Measurements from ENCODE around the gene SLC39A11.

DNA sequence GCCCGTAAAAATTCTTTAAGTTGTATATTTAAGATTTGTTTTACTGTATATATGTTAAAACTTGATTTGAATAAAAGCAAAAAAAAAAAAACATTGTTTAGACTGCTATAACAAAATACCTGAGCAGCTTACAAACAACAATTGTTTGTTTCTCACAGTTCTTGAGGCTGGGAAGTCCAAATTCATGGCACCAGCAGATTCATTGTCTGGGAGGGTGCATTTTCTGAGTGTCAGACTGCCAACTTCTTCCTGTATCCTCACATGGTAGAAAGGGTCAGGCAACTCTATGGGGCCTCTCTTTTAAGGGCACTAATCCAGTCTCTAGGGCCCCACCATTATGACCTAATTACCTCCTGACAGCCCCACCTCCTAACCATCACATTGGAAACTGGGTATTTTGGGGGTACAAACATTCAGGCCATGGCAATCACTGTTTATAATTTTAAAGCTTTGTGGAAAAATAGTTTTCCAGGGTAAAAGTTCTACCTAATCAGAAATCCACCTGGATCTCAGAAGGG is 281.4 kb downstream of the SLC39A11 start:
- TF ChIP-seq ZNF253 (CRISPR knock-in tag; IDR thresholded peaks at IDR 0.05; ENCODE audit: borderline replicate concordance) (no peak), MAZ (IDR thresholded peaks at IDR 0.05; ENCODE audit: borderline replicate concordance, low read depth, low read length) (no peak), MAZ (CRISPR knock-in tag; IDR thresholded peaks at IDR 0.05; ENCODE audit: low read depth) (no peak), HCFC1 (IDR thresholded peaks at IDR 0.05; ENCODE audit: low read depth, low read length) (no peak), PHF8 (CRISPR knock-in tag; IDR thresholded peaks at IDR 0.05) (no peak), ZSCAN20 (CRISPR knock-in tag; IDR thresholded peaks at IDR 0.05; ENCODE audit: borderline replicate concordance) (no peak), ZNF335 (CRISPR knock-in tag; IDR thresholded peaks at IDR 0.05) (no peak), POLR2AphosphoS5 (IDR thresholded peaks at IDR 0.05; ENCODE audit: low read depth, low read length) (no peak), ARNTL (CRISPR knock-in tag; IDR thresholded peaks at IDR 0.05) (no peak), NCOR1 (IDR thresholded peaks at IDR 0.05; ENCODE audit: borderline replicate concordance, low read length) (no peak), NFYB (CRISPR knock-in tag; IDR thresholded peaks at IDR 0.05) (no peak)
- TF ChIP-seq, protein P1, sequence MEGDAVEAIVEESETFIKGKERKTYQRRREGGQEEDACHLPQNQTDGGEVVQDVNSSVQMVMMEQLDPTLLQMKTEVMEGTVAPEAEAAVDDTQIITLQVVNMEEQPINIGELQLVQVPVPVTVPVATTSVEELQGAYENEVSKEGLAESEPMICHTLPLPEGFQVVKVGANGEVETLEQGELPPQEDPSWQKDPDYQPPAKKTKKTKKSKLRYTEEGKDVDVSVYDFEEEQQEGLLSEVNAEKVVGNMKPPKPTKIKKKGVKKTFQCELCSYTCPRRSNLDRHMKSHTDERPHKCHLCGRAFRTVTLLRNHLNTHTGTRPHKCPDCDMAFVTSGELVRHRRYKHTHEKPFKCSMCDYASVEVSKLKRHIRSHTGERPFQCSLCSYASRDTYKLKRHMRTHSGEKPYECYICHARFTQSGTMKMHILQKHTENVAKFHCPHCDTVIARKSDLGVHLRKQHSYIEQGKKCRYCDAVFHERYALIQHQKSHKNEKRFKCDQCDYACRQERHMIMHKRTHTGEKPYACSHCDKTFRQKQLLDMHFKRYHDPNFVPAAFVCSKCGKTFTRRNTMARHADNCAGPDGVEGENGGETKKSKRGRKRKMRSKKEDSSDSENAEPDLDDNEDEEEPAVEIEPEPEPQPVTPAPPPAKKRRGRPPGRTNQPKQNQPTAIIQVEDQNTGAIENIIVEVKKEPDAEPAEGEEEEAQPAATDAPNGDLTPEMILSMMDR (CRISPR knock-in tag; IDR thresholded peaks at IDR 0.05): no peak
- TF ChIP-seq, protein P2, sequence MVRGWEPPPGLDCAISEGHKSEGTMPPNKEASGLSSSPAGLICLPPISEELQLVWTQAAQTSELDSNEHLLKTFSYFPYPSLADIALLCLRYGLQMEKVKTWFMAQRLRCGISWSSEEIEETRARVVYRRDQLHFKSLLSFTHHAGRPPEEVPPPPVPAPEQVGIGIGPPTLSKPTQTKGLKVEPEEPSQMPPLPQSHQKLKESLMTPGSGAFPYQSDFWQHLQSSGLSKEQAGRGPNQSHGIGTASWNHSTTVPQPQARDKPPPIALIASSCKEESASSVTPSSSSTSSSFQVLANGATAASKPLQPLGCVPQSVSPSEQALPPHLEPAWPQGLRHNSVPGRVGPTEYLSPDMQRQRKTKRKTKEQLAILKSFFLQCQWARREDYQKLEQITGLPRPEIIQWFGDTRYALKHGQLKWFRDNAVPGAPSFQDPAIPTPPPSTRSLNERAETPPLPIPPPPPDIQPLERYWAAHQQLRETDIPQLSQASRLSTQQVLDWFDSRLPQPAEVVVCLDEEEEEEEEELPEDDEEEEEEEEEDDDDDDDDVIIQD (CRISPR knock-in tag; IDR thresholded peaks at IDR 0.05; ENCODE audit: low read depth): no peak
- TF ChIP-seq, protein P3, sequence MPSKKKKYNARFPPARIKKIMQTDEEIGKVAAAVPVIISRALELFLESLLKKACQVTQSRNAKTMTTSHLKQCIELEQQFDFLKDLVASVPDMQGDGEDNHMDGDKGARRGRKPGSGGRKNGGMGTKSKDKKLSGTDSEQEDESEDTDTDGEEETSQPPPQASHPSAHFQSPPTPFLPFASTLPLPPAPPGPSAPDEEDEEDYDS (CRISPR knock-in tag; IDR thresholded peaks at IDR 0.05): no peak

Measured in HepG2 (cell line).